ENCODE measurements around the gene ADAMTS13.

The ADAMTS13 gene

DNA sequence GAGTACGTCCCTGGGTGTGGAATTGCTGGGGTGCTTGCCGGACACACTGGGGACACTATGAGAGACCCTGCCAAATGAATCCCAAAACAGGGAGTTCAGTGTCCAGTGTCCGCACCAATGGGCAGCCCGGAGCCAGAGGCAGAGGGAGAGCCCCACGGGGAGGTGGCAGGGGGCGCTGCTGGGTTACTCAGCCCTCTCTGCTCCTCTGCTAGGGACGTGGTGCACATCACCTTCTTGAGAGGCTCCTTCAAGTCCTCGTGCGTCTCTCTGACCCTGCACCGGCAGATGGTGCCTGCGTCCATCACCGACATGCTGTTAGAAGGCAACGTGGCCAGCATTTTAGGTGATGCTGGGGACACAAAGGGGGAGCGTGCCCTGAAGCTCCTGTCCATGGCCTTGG lies 25.2 kb upstream of the ADAMTS13 start:
- TF ChIP-seq, protein P1, sequence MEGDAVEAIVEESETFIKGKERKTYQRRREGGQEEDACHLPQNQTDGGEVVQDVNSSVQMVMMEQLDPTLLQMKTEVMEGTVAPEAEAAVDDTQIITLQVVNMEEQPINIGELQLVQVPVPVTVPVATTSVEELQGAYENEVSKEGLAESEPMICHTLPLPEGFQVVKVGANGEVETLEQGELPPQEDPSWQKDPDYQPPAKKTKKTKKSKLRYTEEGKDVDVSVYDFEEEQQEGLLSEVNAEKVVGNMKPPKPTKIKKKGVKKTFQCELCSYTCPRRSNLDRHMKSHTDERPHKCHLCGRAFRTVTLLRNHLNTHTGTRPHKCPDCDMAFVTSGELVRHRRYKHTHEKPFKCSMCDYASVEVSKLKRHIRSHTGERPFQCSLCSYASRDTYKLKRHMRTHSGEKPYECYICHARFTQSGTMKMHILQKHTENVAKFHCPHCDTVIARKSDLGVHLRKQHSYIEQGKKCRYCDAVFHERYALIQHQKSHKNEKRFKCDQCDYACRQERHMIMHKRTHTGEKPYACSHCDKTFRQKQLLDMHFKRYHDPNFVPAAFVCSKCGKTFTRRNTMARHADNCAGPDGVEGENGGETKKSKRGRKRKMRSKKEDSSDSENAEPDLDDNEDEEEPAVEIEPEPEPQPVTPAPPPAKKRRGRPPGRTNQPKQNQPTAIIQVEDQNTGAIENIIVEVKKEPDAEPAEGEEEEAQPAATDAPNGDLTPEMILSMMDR (IDR thresholded peaks at IDR 0.05; ENCODE audit: low read depth, low read length) = peak; percentile 31

DNA sequence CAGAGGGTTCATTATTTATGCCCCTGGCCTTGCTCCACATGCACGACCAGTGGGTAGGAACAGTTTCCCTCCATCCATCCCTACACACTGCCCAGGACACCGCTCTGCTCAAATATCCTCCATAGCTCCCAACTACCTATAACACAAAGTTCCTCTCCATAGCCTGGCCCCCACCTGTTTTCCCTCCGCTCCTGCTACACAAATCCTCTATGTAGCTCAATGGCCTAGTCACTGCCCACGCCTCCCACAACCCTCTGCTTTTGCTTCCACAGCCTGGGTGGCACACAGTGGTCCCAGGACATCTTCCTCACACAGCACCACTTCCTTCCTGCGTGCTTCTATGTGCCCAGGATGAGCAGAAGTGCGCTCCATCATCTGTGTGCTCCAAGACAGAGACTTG lies 24.8 kb upstream of the ADAMTS13 start:
- no peak for DNase-seq (ENCODE audit: extremely low read depth, low read depth)
- TF ChIP-seq, protein P1 (IDR thresholded peaks at IDR 0.05; ENCODE audit: low read depth, low read length) = no peak

More for the DNA sequence above, 25.2 kb upstream of the ADAMTS13 start:
- no peak for DNase-seq (ENCODE audit: extremely low read depth, low read depth)

DNA sequence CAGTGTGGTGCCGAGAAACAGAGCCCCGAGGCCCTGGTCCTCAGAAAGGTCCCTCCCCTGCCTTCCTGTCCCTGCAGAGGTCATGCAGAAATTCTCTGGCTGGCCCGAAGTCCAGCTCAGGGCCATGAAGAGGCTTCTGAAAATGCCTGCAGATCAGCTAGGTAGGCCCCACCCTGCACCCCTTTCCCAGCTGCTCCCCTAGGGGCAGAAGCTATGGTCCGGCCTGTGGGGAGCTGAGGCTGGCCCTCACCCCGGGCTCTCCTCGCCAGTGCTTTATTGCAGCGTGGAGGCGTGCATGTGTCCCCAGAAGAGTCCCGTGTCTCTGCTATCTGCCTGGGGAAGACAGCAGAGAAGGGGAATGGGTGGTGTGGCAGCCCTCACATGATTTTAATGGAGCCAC lies 24.3 kb upstream of the ADAMTS13 start:
- TF ChIP-seq, protein P1 (IDR thresholded peaks at IDR 0.05; ENCODE audit: low read depth, low read length) = no peak
- no peak for DNase-seq (ENCODE audit: extremely low read depth, low read depth)

DNA sequence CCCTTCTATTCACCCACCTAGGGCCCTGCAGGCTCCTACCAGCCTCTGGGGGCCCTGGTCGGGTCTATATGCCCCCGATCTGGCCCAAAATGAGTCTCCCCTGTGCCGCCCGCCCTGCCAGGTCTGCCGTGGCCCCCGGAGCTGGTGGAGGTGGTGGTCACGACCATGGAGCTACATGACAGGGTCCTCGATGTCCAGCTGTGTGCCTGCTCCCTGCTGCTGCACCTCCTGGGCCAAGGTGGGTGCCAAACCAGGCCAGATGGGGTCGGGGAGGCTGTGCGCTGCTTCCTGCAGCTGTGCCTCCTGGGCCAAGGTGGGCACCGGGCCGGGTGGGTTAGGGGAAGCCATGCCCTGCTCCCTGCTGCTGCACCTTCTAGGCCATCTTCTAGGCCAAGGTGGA lies 21.9 kb upstream of the ADAMTS13 start:
- DNase-seq (ENCODE audit: extremely low read depth, low read depth) = no peak
- TF ChIP-seq, protein P1 (IDR thresholded peaks at IDR 0.05; ENCODE audit: low read depth, low read length) = no peak

DNA sequence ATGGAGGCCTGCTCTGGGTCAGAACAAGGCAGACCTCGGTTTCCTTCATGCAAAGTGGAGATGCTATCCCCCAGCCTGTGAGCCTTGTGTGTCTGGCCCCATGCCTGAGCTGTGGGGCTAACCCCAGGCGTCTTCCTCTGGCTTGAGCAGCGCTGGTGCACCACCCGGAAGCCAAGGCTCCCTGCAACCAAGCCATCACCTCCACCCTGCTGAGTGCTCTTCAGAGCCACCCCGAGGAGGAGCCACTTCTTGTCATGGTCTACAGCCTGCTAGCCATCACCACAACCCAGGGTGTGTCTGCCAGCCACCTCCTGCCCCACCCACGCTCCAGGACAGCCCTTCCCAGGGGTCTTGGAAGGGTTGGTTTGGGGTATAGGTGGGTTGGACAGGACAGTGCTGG lies 20.6 kb upstream of the ADAMTS13 start:
- no peak for DNase-seq (ENCODE audit: extremely low read depth, low read depth)
- TF ChIP-seq, protein P1 (IDR thresholded peaks at IDR 0.05; ENCODE audit: low read depth, low read length) = no peak

DNA sequence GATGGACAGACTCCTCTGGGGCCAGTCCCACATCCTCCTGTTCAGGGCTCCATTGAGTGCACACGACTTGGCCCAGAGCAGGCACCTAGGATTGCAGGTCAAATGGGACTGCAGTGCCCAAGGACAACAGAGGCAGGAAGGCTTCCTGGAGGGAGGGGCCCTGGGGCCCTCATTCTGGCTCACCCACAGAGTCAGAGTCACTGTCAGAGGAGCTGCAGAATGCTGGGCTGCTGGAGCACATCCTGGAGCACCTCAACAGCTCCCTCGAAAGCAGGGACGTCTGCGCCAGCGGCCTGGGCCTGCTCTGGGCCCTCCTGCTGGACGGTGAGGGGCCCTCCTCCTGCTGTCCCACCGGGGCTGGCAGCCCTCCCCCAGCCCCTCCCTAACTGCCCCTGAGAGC lies 19.5 kb upstream of the ADAMTS13 start:
- no peak for DNase-seq (ENCODE audit: extremely low read depth, low read depth)
- TF ChIP-seq, protein P1 (IDR thresholded peaks at IDR 0.05; ENCODE audit: low read depth, low read length) = no peak

DNA sequence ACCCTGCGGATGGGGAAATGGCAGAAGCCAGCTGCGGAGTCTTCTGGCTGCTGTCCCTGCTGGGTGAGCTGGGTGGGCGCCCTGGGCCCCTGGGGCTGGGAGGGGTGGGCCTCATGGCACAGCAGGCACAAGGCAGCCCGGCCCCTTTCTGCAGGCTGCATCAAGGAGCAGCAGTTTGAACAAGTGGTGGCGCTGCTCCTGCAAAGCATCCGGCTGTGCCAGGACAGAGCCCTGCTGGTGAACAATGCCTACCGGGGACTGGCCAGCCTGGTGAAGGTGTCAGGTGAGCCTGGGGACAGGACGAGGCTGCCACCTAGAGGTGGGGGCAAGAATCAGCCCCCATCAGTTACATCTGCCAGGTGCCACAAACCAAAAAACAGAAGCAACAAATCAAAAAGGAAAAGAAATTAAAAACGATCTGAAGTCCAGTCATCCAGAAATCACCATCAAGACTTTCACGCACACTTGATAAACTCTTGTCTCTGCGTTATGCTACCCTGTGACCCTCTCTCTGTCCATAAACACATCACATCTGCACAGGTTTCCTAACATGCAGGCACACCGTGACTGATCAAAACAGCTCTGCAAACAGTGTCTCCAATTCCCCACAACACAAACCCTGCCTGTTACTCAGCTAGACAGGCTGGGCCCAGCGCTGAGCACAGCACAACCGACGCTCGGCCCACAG lies 18.3 kb upstream of the ADAMTS13 start:
- TF ChIP-seq, protein P1 (IDR thresholded peaks at IDR 0.05; ENCODE audit: low read depth, low read length) = peak; percentile 53
- no peak for DNase-seq (ENCODE audit: extremely low read depth, low read depth)
